CD4-positive, alpha-beta T cell (primary cell): Measurements from ENCODE around the gene KCNIP4. TPM values are rescaled to one million over a fixed set of nuclear protein-coding genes. Genes with fewer than 3 reads are reported as not detected.

Experiments
- ATAC-seq: fragments of 200-7000 bp; cut with Tn5 transposase; one replicate; pipeline ENCODE4 v1.10.0; 2022; ENCODE audit warnings: mild to moderate bottlenecking; ENCODE audit not compliant: poor library complexity
- CTCF ChIA-PET: fragments of 350-600 bp; sonication (Branson Sonifier 250); formaldehyde crosslinking; loops from one replicate; lab custom pipeline; 2021; ENCODE audit warnings: antibody characterized with exemption, inconsistent platforms; lab: Charles Lee
- POLR2A ChIA-PET: fragments of 350-600 bp; sonication (Branson Sonifier 250); formaldehyde crosslinking; loops from one replicate; lab custom pipeline; 2021; ENCODE audit warnings: antibody characterized with exemption, inconsistent platforms; lab: Charles Lee
- DNase-seq, 14 experiments: peaks; one replicate each; pipeline ENCODE4 v3.0.0-alpha.2; 2013 to 2020; ENCODE audit warnings: mixed read lengths in 2 of 14
- H3K27ac ChIP-seq, 2 donors: one replicate each; pipeline versions ENCODE4 v1.5.1 to v1.7.0; 2013; ENCODE audit warnings: low read length in 2 of 2, low read depth in 1 of 2, mild to moderate bottlenecking in 1 of 2
- H3K27me3 ChIP-seq, 2 experiments: 1 replicate in 1 of 2; 2 replicates in 1 of 2; pipeline versions ENCODE4 v1.6.1 to v1.7.0; 2013; ENCODE audit warnings: low read length in 2 of 2, control low read depth in 1 of 2, mild to moderate bottlenecking in 1 of 2, moderate library complexity in 1 of 2; ENCODE audit not compliant: insufficient read depth in 2 of 2, control insufficient read depth in 1 of 2
- H3K36me3 ChIP-seq: one replicate; pipeline ENCODE4 v1.6.1; 2013; ENCODE audit warnings: low read length, control low read depth; ENCODE audit not compliant: insufficient read depth
- H3K4me1 ChIP-seq: one replicate; pipeline ENCODE4 v1.6.1; 2013; ENCODE audit warnings: low read length, control low read depth; ENCODE audit not compliant: insufficient read depth
- H3K4me3 ChIP-seq: one replicate; pipeline ENCODE4 v1.5.1; 2013; ENCODE audit warnings: mild to moderate bottlenecking, low read length, moderate library complexity
- H3K9me3 ChIP-seq, 2 experiments: 1 replicate in 1 of 2; 2 replicates in 1 of 2; pipeline versions ENCODE4 v1.6.1 to v1.7.0; 2013; ENCODE audit warnings: low read length in 2 of 2, mild to moderate bottlenecking in 2 of 2, control low read depth in 1 of 2, moderate library complexity in 1 of 2; ENCODE audit not compliant: control insufficient read depth in 1 of 2, insufficient read depth in 1 of 2
- H3K27ac Mint-ChIP-seq: one replicate; pipeline ENCODE4 v1.8.0; 2020; ENCODE audit warnings: mixed read lengths
- H3K27me3 Mint-ChIP-seq: one replicate; pipeline ENCODE4 v1.8.0; 2021; ENCODE audit warnings: mixed read lengths
- H3K36me3 Mint-ChIP-seq: one replicate; pipeline ENCODE4 v1.8.0; 2021; ENCODE audit warnings: low read depth, mixed read lengths
- H3K4me1 Mint-ChIP-seq: one replicate; pipeline ENCODE4 v1.8.0; 2021; ENCODE audit warnings: low read depth, mixed read lengths
- H3K4me3 Mint-ChIP-seq: one replicate; pipeline ENCODE4 v1.8.0; 2020; ENCODE audit warnings: mild to moderate bottlenecking, mixed read lengths
- H3K9me3 Mint-ChIP-seq: one replicate; pipeline ENCODE4 v1.8.0; 2020; ENCODE audit warnings: mixed read lengths
- intact Hi-C, 2 experiments: fragments of 100-400 bp; cut with DNase I in 1 of 2; cut with micrococcal nuclease in 1 of 2; formaldehyde crosslinking; loops; one replicate each; pipeline versions ENCODE4 v1.15.1 to v1.9.0; 2023 to 2025; cut with DNase I, micrococcal nuclease
- total RNA-seq, 174 experiments: library from RNA in 2 of 174; stranded (reverse) in 2 of 174; gene quantifications; one replicate each; pipeline ENCODE4 v1.2.3 and lab custom pipeline; 2021 to 2026
- TF ChIP-seq, protein P1 (sequence below): fragments of 200-600 bp; IDR thresholded peaks from one replicate; pipeline ENCODE4 v1.8.0; 2022; ENCODE audit warnings: antibody characterized with exemption, mild to moderate bottlenecking

The KCNIP4 gene
- total RNA-seq, 2 experiments from 2014 or later = not detected

DNA sequence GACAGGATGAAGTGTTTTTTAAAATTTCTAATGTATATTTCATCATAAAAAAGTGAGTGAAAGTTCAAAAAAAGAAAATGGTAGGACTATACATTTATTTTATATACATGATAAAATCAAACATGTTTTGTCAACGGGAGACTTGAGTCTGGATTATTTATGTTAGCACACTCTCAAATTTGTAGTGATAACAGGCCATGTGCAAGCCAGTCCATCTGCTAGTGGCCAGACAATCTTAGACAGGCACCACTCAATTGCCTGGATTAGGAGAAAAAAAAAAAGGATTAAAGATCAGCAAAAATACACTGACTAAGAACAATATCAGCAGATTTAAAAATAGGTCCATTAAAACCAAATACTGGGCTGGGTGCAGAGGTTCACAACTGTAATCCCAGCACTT, 71.9 kb downstream of the KCNIP4 start:
- ATAC-seq = no peak
- Mint-ChIP-seq H3K27me3 (no peaks in the 10 kb centered on the region), H3K27ac (no peak overlapping the region), H3K4me3 (no peak overlapping the region), H3K9me3 (peaks cover 2% of the 10 kb centered on the region), H3K4me1 (no peaks in the 10 kb centered on the region), H3K36me3 (no peaks in the 10 kb centered on the region)
- H3K27ac ChIP-seq = no peak overlapping the region
- DNase-seq = no peak
- no peaks in the 10 kb centered on the region for H3K4me1 ChIP-seq
- ChIA-PET POLR2A (no interaction called here), CTCF (no interaction called here)
- TF ChIP-seq, protein P1, sequence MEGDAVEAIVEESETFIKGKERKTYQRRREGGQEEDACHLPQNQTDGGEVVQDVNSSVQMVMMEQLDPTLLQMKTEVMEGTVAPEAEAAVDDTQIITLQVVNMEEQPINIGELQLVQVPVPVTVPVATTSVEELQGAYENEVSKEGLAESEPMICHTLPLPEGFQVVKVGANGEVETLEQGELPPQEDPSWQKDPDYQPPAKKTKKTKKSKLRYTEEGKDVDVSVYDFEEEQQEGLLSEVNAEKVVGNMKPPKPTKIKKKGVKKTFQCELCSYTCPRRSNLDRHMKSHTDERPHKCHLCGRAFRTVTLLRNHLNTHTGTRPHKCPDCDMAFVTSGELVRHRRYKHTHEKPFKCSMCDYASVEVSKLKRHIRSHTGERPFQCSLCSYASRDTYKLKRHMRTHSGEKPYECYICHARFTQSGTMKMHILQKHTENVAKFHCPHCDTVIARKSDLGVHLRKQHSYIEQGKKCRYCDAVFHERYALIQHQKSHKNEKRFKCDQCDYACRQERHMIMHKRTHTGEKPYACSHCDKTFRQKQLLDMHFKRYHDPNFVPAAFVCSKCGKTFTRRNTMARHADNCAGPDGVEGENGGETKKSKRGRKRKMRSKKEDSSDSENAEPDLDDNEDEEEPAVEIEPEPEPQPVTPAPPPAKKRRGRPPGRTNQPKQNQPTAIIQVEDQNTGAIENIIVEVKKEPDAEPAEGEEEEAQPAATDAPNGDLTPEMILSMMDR = no peak
- H3K4me3 ChIP-seq = no peak overlapping the region
- peaks cover 0 to 2% of the 10 kb centered on the region in 2 experiments for H3K9me3 ChIP-seq
- intact Hi-C loops = no loop called here
- H3K36me3 ChIP-seq = no peaks in the 10 kb centered on the region
- H3K27me3 ChIP-seq = no peaks in the 10 kb centered on the region

DNA sequence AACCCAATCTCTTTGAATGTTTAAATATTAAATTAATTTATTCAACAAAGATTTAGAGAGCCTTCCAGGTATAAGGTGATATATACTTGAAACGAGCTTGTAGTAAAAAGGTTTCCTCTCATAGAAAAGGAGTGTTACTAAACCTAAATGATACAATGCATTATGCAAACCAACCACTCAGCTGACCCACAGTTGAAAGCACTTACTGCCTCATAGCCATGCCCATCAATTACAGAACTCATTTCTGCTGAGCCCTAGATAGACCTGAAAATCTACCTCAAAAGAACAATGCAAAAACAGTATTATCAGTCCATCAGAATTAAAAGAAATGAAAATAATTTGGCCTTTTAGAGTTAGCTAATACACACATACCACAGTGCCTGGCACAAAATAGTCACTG, 75.4 kb downstream of the KCNIP4 start:
- ChIA-PET CTCF (no interaction called here), POLR2A (no interaction called here)
- no peak overlapping the region for H3K4me3 ChIP-seq
- no peaks in the 10 kb centered on the region for H3K27me3 Mint-ChIP-seq
- no peaks in the 10 kb centered on the region for H3K9me3 ChIP-seq
- no peak overlapping the region for H3K27ac Mint-ChIP-seq
- TF ChIP-seq, protein P1 = no peak
- no peaks in the 10 kb centered on the region for H3K4me1 ChIP-seq
- DNase-seq = no peak
- no peak overlapping the region for H3K27ac ChIP-seq
- H3K9me3 Mint-ChIP-seq = peaks cover 2% of the 10 kb centered on the region
- H3K36me3 Mint-ChIP-seq = no peaks in the 10 kb centered on the region
- intact Hi-C loops = no loop called here
- ATAC-seq = no peak
- H3K27me3 ChIP-seq = no peaks in the 10 kb centered on the region
- H3K36me3 ChIP-seq = no peaks in the 10 kb centered on the region
- H3K4me1 Mint-ChIP-seq = no peaks in the 10 kb centered on the region
- H3K4me3 Mint-ChIP-seq = no peak overlapping the region

DNA sequence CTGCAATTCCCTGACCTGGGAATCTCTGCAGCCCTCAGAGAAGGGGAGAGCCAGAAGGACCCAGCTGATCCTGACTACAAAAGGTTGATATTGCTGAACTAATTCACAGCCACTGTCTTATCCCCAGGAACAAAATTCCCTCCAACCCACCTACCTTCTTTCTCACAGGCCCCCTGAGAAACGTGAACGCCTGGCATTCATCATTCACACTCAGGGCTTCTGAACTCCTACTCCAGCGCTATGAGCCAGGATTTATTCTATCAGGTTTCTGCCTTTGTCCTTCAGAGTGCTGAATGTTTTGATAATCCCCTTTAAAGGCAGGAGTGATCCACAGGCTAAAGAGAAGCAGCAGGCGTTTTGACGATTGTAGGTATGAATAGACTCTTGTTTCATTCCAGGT, 76.5 kb downstream of the KCNIP4 start:
- Histone ChIP-seq H3K9me3 (no peaks in the 10 kb centered on the region), H3K27ac (no peak overlapping the region), H3K4me3 (no peak overlapping the region), H3K36me3 (no peaks in the 10 kb centered on the region), H3K4me1 (no peaks in the 10 kb centered on the region), H3K27me3 (no peaks in the 10 kb centered on the region)
- DNase-seq = no peak
- no peaks in the 10 kb centered on the region for H3K27me3 Mint-ChIP-seq
- no peak overlapping the region for H3K27ac Mint-ChIP-seq
- CTCF ChIA-PET = interaction anchor here (0.6 kb wide), 1 partner anchor 21 kb away, joined by 3 read pairs; no protein-coding TSS in a partner anchor
- no peak overlapping the region for H3K4me3 Mint-ChIP-seq
- POLR2A ChIA-PET = no interaction called here
- TF ChIP-seq, protein P1 = no peak
- peaks cover 2% of the 10 kb centered on the region for H3K9me3 Mint-ChIP-seq
- H3K4me1 Mint-ChIP-seq = no peaks in the 10 kb centered on the region
- H3K36me3 Mint-ChIP-seq = no peaks in the 10 kb centered on the region
- intact Hi-C loops = no loop called here
- no peak for ATAC-seq
